Gastrocnemius medialis (tissue), 4 donors: ENCODE data around the gene ZC2HC1B.

ENCODE experiments used
- CTCF ChIP-seq, 5 experiments: fragments of 450-650 bp in 3 of 5; fragments of 200-600 bp in 2 of 5; sonication (generic) in 2 of 5; IDR thresholded peaks in 4 of 5; conservative IDR thresholded peaks in 1 of 5; 1 replicate in 4 of 5; 2 replicates in 1 of 5; pipeline ENCODE4 v1.5.1; 2016 to 2019; ENCODE audit warnings: antibody characterized with exemption in 5 of 5, mild to moderate bottlenecking in 3 of 5, moderate library complexity in 3 of 5
- POLR2A ChIP-seq, 2 donors: fragments of 450-650 bp; IDR thresholded peaks; one replicate each; pipeline ENCODE4 v1.6.1; 2017; ENCODE audit warnings: antibody characterized with exemption in 2 of 2, mild to moderate bottlenecking in 2 of 2, moderate library complexity in 2 of 2

- TF ChIP-seq POLR2A (IDR thresholded peaks at IDR 0.05) (no peak), CTCF (IDR thresholded peaks at IDR 0.05 in 4 of 5, conservative IDR thresholded peaks at IDR 0.05 in 1 of 5) (no peak)
Measured at GRCh38 chr6:143896126-143896860, 32.0 kb downstream of the ZC2HC1B start.
